Esophagus squamous epithelium (tissue), 4 donors: ENCODE measurements around the gene TRAPPC3L.

Experiments
- POLR2A ChIP-seq, 4 donors: fragments of 450-650 bp; IDR thresholded peaks; one replicate each; pipeline ENCODE4 v1.6.1; 2017; ENCODE audit warnings: antibody characterized with exemption in 4 of 4, mild to moderate bottlenecking in 4 of 4, moderate library complexity in 3 of 4
- TF ChIP-seq, protein P1 (sequence below), 6 experiments: fragments of 450-650 bp in 4 of 6; fragments of 200-600 bp in 2 of 6; sonication (generic) in 2 of 6; IDR thresholded peaks; one replicate each; pipeline ENCODE4 v1.5.1; 2016 to 2019; ENCODE audit warnings: antibody characterized with exemption in 6 of 6, mild to moderate bottlenecking in 4 of 6, moderate library complexity in 4 of 6

DNA sequence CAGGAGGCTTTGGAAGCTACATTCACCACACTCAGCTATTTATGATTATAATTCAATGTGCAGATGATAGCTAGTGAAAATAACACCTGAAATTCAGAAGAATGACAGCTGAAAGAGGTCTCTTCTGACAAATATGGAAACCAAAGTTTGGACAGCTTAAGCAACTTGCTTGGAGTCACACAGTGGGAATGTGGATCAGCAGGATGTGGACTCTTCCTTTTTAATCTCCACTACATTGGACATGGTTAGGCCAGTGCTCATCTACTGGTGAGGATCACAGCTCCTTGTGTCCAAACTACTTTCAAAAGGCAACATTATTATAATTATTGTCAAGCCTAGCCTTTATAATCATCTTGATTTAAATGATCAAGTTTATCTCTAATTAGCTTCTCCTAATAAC is 10.4 kb downstream of the TRAPPC3L start:
- TF ChIP-seq, protein P1, sequence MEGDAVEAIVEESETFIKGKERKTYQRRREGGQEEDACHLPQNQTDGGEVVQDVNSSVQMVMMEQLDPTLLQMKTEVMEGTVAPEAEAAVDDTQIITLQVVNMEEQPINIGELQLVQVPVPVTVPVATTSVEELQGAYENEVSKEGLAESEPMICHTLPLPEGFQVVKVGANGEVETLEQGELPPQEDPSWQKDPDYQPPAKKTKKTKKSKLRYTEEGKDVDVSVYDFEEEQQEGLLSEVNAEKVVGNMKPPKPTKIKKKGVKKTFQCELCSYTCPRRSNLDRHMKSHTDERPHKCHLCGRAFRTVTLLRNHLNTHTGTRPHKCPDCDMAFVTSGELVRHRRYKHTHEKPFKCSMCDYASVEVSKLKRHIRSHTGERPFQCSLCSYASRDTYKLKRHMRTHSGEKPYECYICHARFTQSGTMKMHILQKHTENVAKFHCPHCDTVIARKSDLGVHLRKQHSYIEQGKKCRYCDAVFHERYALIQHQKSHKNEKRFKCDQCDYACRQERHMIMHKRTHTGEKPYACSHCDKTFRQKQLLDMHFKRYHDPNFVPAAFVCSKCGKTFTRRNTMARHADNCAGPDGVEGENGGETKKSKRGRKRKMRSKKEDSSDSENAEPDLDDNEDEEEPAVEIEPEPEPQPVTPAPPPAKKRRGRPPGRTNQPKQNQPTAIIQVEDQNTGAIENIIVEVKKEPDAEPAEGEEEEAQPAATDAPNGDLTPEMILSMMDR (IDR thresholded peaks at IDR 0.05), result no peak
- no peak for TF ChIP-seq POLR2A (IDR thresholded peaks at IDR 0.05)
